ENCODE results near the gene SPTSSA. TPM values are rescaled to one million over a fixed set of nuclear protein-coding genes. Genes with fewer than 3 reads are reported as not detected.

SPTSSA gene
- polyA plus RNA-seq, 1 of the 3 experiments (the other 2 are of a cell fraction), result 39.5 TPM

DNA sequence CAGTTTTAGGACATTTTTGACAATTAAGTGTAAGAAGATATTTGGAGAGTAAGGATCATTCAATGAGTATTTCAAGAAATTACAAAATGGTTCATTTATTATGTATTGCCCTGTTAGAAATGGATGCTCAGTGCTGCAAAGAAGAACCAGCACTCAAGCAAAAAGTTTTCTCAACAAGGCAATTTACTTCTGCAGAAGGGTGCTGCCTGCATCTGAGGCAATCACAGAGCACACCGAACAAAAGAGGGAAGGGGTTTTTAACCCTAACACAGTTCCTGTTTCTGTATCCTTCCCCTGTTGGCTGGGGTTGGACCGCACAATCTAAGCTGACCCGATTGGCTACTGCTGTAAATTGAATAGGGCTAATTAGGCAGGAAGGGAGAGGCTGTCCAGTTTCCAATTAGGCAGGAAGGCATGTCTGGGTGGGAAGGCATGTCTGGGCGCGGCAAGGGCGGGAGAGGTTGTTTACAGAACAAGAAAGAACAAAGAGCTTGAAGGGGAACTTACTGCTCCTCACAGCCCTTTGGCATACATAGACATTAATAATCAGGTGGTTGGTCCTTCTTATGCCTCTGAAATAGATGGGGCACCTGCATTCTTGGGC lies 41.4 kb downstream of the SPTSSA start:
- CTCF ChIA-PET, result no interaction called here
- WGBS (ENCODE audit: low lambda C conversion rate), result 79% methylated on average over 6 of the region's 6 CpGs
- H3K36me3 ChIP-seq (replicated peaks in 1 of 2; ENCODE audit: control insufficient read depth in 1 of 2, insufficient read depth in 2 of 2, low read length in 1 of 2), result no peaks in the 10 kb centered on the region

DNA sequence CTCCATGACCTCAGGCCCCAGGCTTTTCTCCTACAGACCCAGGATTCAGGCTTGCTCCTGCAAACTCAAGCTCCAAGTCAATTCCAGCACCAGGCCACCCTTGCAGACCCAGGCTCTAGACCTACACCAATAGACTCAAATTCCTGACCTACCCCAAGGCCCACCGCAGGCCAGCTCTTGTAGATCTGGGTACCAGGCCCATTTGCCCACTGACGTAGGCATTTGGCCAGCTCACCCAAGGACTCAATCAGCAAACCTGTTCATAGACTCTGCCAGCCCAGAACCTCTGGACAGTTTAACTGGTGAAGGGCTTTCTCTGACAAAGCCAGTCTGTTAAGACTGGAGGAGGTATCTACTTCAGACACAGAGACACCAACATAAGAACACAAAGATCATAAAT lies 52.3 kb downstream of the SPTSSA start:
- no peaks in the 10 kb centered on the region for H4K20me1 ChIP-seq (ENCODE audit: insufficient read depth)
- H3K27ac ChIP-seq (ENCODE audit: low read depth in 2 of 2, low read length in 1 of 2), result no peak overlapping the region
- DNase-seq, result no peak
- POLR2A ChIA-PET, result no interaction called here
- CTCF ChIA-PET, result no interaction called here
- H3K4me1 ChIP-seq (ENCODE audit: control insufficient read depth in 1 of 2, insufficient read depth in 2 of 2, low read depth in 1 of 2, low read length in 1 of 2), result no peaks in the 10 kb centered on the region
- no peaks in the 10 kb centered on the region for H3K36me3 ChIP-seq (replicated peaks in 1 of 2; ENCODE audit: control insufficient read depth in 1 of 2, insufficient read depth in 2 of 2, low read length in 1 of 2)
- H3K9me3 ChIP-seq, result no peaks in the 10 kb centered on the region
- WGBS (ENCODE audit: low lambda C conversion rate), result 31% methylated on average over 2 of the region's 2 CpGs
- H3K4me2 ChIP-seq, result no peak overlapping the region
- TF ChIP-seq CHD2 (IDR thresholded peaks at IDR 0.05; ENCODE audit: low read length, partially characterized antibody) (no peak), RFX5 (IDR thresholded peaks at IDR 0.05; ENCODE audit: low read length) (no peak), FOSL2 (IDR thresholded peaks at IDR 0.05; ENCODE audit: borderline replicate concordance, low read depth) (no peak), JUND (IDR thresholded peaks at IDR 0.05) (no peak), SMC3 (IDR thresholded peaks at IDR 0.05; ENCODE audit: low read depth, low read length) (no peak), GATA2 (CRISPR knock-in tag; IDR thresholded peaks at IDR 0.05) (no peak)
- TF ChIP-seq, protein P1, sequence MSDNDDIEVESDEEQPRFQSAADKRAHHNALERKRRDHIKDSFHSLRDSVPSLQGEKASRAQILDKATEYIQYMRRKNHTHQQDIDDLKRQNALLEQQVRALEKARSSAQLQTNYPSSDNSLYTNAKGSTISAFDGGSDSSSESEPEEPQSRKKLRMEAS (IDR thresholded peaks at IDR 0.05; ENCODE audit: low read depth), result no peak
- TF ChIP-seq, protein P2, sequence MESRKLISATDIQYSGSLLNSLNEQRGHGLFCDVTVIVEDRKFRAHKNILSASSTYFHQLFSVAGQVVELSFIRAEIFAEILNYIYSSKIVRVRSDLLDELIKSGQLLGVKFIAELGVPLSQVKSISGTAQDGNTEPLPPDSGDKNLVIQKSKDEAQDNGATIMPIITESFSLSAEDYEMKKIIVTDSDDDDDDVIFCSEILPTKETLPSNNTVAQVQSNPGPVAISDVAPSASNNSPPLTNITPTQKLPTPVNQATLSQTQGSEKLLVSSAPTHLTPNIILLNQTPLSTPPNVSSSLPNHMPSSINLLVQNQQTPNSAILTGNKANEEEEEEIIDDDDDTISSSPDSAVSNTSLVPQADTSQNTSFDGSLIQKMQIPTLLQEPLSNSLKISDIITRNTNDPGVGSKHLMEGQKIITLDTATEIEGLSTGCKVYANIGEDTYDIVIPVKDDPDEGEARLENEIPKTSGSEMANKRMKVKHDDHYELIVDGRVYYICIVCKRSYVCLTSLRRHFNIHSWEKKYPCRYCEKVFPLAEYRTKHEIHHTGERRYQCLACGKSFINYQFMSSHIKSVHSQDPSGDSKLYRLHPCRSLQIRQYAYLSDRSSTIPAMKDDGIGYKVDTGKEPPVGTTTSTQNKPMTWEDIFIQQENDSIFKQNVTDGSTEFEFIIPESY (IDR thresholded peaks at IDR 0.05; ENCODE audit: borderline replicate concordance, low read depth), result no peak
- no peak overlapping the region for H2AFZ ChIP-seq (ENCODE audit: low read depth)
- H3K9me2 ChIP-seq, result no peaks in the 10 kb centered on the region
- no peak overlapping the region for H3K4me3 ChIP-seq (ENCODE audit: low read depth in 2 of 2, low read length in 1 of 2)
- no peaks in the 10 kb centered on the region for H3F3A ChIP-seq (replicated peaks; ENCODE audit: insufficient read depth)
- no peaks in the 10 kb centered on the region for H3K79me2 ChIP-seq (ENCODE audit: insufficient read depth)
- H3K27me3 ChIP-seq (ENCODE audit: insufficient read depth), result no peaks in the 10 kb centered on the region
- H3K9ac ChIP-seq, result no peak overlapping the region

More for the DNA sequence above, 41.4 kb downstream of the SPTSSA start:
- H3K4me1 ChIP-seq (ENCODE audit: control insufficient read depth in 1 of 2, insufficient read depth in 2 of 2, low read depth in 1 of 2, low read length in 1 of 2), result peaks cover 0 to 4% of the 10 kb centered on the region in 2 experiments; a peak in 1 of 4 replicates
- no peak overlapping the region for H2AFZ ChIP-seq (ENCODE audit: low read depth)
- no peak overlapping the region for H3K9ac ChIP-seq
- no peaks in the 10 kb centered on the region for H3F3A ChIP-seq (replicated peaks; ENCODE audit: insufficient read depth)
- H3K9me3 ChIP-seq, result no peaks in the 10 kb centered on the region; the same call in 1 of the 2 replicates
- no peak overlapping the region for H3K27ac ChIP-seq (ENCODE audit: low read depth in 2 of 2, low read length in 1 of 2)
- H3K27me3 ChIP-seq (ENCODE audit: insufficient read depth), result no peaks in the 10 kb centered on the region
- no peak overlapping the region for H3K4me3 ChIP-seq (ENCODE audit: low read depth in 2 of 2, low read length in 1 of 2)
- TF ChIP-seq JUND (IDR thresholded peaks at IDR 0.05) (no peak), FOXJ3 (CRISPR knock-in tag; IDR thresholded peaks at IDR 0.05) (no peak), YY1 (IDR thresholded peaks at IDR 0.05; ENCODE audit: low read depth) (no peak)
- no peaks in the 10 kb centered on the region for H3K79me2 ChIP-seq (ENCODE audit: insufficient read depth)
- no peak for DNase-seq
- H4K20me1 ChIP-seq (ENCODE audit: insufficient read depth), result no peaks in the 10 kb centered on the region
- H3K4me2 ChIP-seq, result no peak overlapping the region
- no peaks in the 10 kb centered on the region for H3K9me2 ChIP-seq
- POLR2A ChIA-PET, result no interaction called here

DNA sequence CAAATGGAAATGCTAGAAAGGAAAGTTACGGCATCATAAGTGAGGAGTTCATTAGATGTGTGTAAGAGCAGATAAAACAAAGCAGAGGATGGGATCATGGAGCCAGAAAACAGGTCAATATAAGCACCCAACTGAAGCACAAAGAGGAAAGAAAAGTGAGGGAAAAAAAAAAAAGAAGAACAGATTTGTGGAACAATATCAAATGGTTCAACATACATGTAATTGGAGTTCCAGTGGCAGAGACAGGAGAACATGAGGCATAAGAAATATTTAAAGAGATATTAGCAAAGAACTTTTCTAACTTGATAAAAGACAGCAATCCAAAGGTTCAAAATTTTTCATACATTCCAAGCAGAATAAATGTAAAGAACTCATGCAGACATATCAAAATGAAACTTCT lies 54.1 kb downstream of the SPTSSA start:
- peak overlapping the region in 1 of 2 experiments; percentile 16; a peak in 1 of 4 replicates for H3K4me3 ChIP-seq (ENCODE audit: low read depth in 2 of 2, low read length in 1 of 2)
- no peak for DNase-seq
- H3K79me2 ChIP-seq (ENCODE audit: insufficient read depth), result no peaks in the 10 kb centered on the region
- no peaks in the 10 kb centered on the region for H3K4me1 ChIP-seq (ENCODE audit: control insufficient read depth in 1 of 2, insufficient read depth in 2 of 2, low read depth in 1 of 2, low read length in 1 of 2)
- no peak overlapping the region for H3K27ac ChIP-seq (ENCODE audit: low read depth in 2 of 2, low read length in 1 of 2)
- 68% methylated on average over 1 of the region's 1 CpG for WGBS (ENCODE audit: low lambda C conversion rate)
- ChIA-PET POLR2A (no interaction called here), CTCF (no interaction called here)
- no peak overlapping the region for H3K9ac ChIP-seq
- no peaks in the 10 kb centered on the region for H3K27me3 ChIP-seq (ENCODE audit: insufficient read depth)
- H4K20me1 ChIP-seq (ENCODE audit: insufficient read depth), result no peaks in the 10 kb centered on the region
- H3K9me3 ChIP-seq, result no peaks in the 10 kb centered on the region
- no peak overlapping the region for H2AFZ ChIP-seq (ENCODE audit: low read depth)
- no peaks in the 10 kb centered on the region for H3F3A ChIP-seq (replicated peaks; ENCODE audit: insufficient read depth)
- H3K4me2 ChIP-seq, result no peak overlapping the region
- no peaks in the 10 kb centered on the region for H3K36me3 ChIP-seq (replicated peaks in 1 of 2; ENCODE audit: control insufficient read depth in 1 of 2, insufficient read depth in 2 of 2, low read length in 1 of 2)
- no peaks in the 10 kb centered on the region for H3K9me2 ChIP-seq
- TF ChIP-seq EZH2phosphoT487 (IDR thresholded peaks at IDR 0.05; ENCODE audit: borderline replicate concordance, low read depth) (no peak), SIN3A (IDR thresholded peaks at IDR 0.05; ENCODE audit: borderline replicate concordance, low read depth, low read length) (no peak), FOXJ3 (CRISPR knock-in tag; IDR thresholded peaks at IDR 0.05) (no peak), RFX5 (IDR thresholded peaks at IDR 0.05; ENCODE audit: low read length) (no peak), EP300 (IDR thresholded peaks at IDR 0.05; ENCODE audit: borderline replicate concordance in 1 of 2, low read depth in 1 of 2, low read length in 1 of 2) (no peak), JUND (IDR thresholded peaks at IDR 0.05) (no peak), NFIC (IDR thresholded peaks at IDR 0.05; ENCODE audit: borderline replicate concordance) (no peak), POLR2AphosphoS5 (IDR thresholded peaks at IDR 0.05; ENCODE audit: low read depth, low read length) (no peak), USF2 (IDR thresholded peaks at IDR 0.05; ENCODE audit: borderline replicate concordance, low read depth, low read length) (no peak), NRF1 (IDR thresholded peaks at IDR 0.05; ENCODE audit: low read depth, low read length) (no peak)
- TF ChIP-seq, protein P3, sequence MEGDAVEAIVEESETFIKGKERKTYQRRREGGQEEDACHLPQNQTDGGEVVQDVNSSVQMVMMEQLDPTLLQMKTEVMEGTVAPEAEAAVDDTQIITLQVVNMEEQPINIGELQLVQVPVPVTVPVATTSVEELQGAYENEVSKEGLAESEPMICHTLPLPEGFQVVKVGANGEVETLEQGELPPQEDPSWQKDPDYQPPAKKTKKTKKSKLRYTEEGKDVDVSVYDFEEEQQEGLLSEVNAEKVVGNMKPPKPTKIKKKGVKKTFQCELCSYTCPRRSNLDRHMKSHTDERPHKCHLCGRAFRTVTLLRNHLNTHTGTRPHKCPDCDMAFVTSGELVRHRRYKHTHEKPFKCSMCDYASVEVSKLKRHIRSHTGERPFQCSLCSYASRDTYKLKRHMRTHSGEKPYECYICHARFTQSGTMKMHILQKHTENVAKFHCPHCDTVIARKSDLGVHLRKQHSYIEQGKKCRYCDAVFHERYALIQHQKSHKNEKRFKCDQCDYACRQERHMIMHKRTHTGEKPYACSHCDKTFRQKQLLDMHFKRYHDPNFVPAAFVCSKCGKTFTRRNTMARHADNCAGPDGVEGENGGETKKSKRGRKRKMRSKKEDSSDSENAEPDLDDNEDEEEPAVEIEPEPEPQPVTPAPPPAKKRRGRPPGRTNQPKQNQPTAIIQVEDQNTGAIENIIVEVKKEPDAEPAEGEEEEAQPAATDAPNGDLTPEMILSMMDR (IDR thresholded peaks at IDR 0.05), result no peak

Data from SK-N-SH (cell line).